Measurements from ENCODE around the gene SETD2.
"Not testable (repeated sequence)": the region's sequence is repeated elsewhere in the genome, so short reads cannot be mapped to it uniquely, and the experiment has no call there.

DNA sequence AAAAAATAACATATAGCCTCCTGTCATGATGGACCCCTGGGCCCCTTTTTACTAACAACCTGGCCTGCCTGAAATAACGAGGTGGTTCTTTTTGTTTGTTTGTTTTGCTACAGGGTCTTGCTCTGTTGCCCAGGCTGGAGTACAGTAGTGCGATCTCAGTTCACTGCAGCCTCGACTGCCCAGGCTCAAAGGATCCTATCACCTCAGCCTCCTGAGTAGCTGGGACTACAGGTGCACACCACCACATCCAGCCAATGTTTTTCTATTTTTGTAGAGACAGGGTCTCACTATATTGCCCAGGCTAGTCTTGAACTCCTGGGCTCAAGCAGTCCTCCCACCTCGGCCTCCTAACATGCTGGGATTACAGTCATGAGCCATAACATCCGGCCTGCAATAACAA is 42.1 kb upstream of the SETD2 start:
- TF ChIP-seq, protein P1, sequence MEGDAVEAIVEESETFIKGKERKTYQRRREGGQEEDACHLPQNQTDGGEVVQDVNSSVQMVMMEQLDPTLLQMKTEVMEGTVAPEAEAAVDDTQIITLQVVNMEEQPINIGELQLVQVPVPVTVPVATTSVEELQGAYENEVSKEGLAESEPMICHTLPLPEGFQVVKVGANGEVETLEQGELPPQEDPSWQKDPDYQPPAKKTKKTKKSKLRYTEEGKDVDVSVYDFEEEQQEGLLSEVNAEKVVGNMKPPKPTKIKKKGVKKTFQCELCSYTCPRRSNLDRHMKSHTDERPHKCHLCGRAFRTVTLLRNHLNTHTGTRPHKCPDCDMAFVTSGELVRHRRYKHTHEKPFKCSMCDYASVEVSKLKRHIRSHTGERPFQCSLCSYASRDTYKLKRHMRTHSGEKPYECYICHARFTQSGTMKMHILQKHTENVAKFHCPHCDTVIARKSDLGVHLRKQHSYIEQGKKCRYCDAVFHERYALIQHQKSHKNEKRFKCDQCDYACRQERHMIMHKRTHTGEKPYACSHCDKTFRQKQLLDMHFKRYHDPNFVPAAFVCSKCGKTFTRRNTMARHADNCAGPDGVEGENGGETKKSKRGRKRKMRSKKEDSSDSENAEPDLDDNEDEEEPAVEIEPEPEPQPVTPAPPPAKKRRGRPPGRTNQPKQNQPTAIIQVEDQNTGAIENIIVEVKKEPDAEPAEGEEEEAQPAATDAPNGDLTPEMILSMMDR (conservative IDR thresholded peaks at IDR 0.05 in 1 of 2, IDR thresholded peaks at IDR 0.05 in 1 of 2; ENCODE audit: low read depth in 1 of 2, low read length in 2 of 2): not testable (repeated sequence)
- TF ChIP-seq EZH2 (IDR thresholded peaks at IDR 0.05; ENCODE audit: low read length, missing control alignments): not testable (repeated sequence)

Measured in fibroblast of lung (primary cell).